ENCODE measurements around the gene CAMK1D. TPM values are rescaled to one million over a fixed set of nuclear protein-coding genes. Genes with fewer than 3 reads are reported as not detected.

CAMK1D gene
- polyA plus RNA-seq, 1 of the 3 experiments (the other 2 are of a cell fraction): 4.1 TPM

DNA sequence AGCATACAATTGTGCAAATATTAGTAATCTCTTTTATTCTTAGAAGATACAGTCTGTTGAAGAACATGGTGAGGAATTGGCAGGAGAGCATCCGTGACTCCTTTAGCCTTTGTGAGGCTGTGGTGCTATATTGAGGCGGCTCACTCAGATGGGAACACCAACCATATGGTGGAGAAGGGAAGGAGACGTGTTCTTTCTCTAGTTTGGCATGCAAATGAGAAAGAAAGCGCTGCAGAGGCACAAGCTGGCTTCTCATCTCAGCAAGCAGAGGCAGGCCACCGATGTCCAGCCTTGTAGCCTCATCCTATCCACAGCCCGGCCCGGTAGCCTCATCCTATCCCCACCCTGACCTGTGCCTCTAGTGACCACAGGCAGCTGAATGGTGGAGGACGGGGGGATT is 288.3 kb downstream of the CAMK1D start:
- Histone ChIP-seq H3K4me1 (ENCODE audit: control insufficient read depth in 1 of 2, insufficient read depth in 2 of 2, low read depth in 1 of 2, low read length in 1 of 2) (no peaks in the 10 kb centered on the region; a peak in 2 of 4 replicates), H2AFZ (ENCODE audit: low read depth) (no peak overlapping the region), H3K4me3 (ENCODE audit: low read depth in 2 of 2, low read length in 1 of 2) (no peak overlapping the region), H3K27me3 (ENCODE audit: insufficient read depth) (no peaks in the 10 kb centered on the region), H3F3A (replicated peaks; ENCODE audit: insufficient read depth) (no peaks in the 10 kb centered on the region), H3K79me2 (ENCODE audit: insufficient read depth) (no peaks in the 10 kb centered on the region), H3K27ac (ENCODE audit: low read depth in 2 of 2, low read length in 1 of 2) (no peak overlapping the region), H3K36me3 (replicated peaks in 1 of 2; ENCODE audit: control insufficient read depth in 1 of 2, insufficient read depth in 2 of 2, low read length in 1 of 2) (no peaks in the 10 kb centered on the region), H3K4me2 (no peak overlapping the region), H3K9me2 (no peaks in the 10 kb centered on the region), H3K9ac (no peak overlapping the region), H4K20me1 (ENCODE audit: insufficient read depth) (no peaks in the 10 kb centered on the region), H3K9me3 (no peaks in the 10 kb centered on the region)
- ChIA-PET POLR2A (no interaction called here), CTCF (no interaction called here)
- 96% methylated on average over 8 of the region's 8 CpGs for WGBS (ENCODE audit: low lambda C conversion rate)
- no peak for DNase-seq
- no peak for TF ChIP-seq GATA2 (CRISPR knock-in tag; IDR thresholded peaks at IDR 0.05)
- TF ChIP-seq, protein P1, sequence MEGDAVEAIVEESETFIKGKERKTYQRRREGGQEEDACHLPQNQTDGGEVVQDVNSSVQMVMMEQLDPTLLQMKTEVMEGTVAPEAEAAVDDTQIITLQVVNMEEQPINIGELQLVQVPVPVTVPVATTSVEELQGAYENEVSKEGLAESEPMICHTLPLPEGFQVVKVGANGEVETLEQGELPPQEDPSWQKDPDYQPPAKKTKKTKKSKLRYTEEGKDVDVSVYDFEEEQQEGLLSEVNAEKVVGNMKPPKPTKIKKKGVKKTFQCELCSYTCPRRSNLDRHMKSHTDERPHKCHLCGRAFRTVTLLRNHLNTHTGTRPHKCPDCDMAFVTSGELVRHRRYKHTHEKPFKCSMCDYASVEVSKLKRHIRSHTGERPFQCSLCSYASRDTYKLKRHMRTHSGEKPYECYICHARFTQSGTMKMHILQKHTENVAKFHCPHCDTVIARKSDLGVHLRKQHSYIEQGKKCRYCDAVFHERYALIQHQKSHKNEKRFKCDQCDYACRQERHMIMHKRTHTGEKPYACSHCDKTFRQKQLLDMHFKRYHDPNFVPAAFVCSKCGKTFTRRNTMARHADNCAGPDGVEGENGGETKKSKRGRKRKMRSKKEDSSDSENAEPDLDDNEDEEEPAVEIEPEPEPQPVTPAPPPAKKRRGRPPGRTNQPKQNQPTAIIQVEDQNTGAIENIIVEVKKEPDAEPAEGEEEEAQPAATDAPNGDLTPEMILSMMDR (IDR thresholded peaks at IDR 0.05): no peak
- no peak for TF ChIP-seq SMC3 (IDR thresholded peaks at IDR 0.05; ENCODE audit: low read depth, low read length)
- no peak for TF ChIP-seq RXRA (IDR thresholded peaks at IDR 0.05; ENCODE audit: borderline replicate concordance, low read depth)
- no peak for TF ChIP-seq MXI1 (IDR thresholded peaks at IDR 0.05; ENCODE audit: low read depth, low read length)
- TF ChIP-seq FOXJ3 (CRISPR knock-in tag; IDR thresholded peaks at IDR 0.05): no peak
- TF ChIP-seq MEF2A (IDR thresholded peaks at IDR 0.05; ENCODE audit: borderline replicate concordance, low read depth): no peak
- no peak for TF ChIP-seq RAD21 (IDR thresholded peaks at IDR 0.05; ENCODE audit: low read length)
- no peak for TF ChIP-seq FOXM1 (IDR thresholded peaks at IDR 0.05; ENCODE audit: low read depth)
- TF ChIP-seq NRF1 (IDR thresholded peaks at IDR 0.05; ENCODE audit: low read depth, low read length): no peak
- TF ChIP-seq ELF1 (IDR thresholded peaks at IDR 0.05): no peak
- no peak for TF ChIP-seq EZH2phosphoT487 (IDR thresholded peaks at IDR 0.05; ENCODE audit: borderline replicate concordance, low read depth)
- no peak for TF ChIP-seq TAF1 (IDR thresholded peaks at IDR 0.05; ENCODE audit: borderline replicate concordance, low read depth, low read length)
- TF ChIP-seq, protein P2, sequence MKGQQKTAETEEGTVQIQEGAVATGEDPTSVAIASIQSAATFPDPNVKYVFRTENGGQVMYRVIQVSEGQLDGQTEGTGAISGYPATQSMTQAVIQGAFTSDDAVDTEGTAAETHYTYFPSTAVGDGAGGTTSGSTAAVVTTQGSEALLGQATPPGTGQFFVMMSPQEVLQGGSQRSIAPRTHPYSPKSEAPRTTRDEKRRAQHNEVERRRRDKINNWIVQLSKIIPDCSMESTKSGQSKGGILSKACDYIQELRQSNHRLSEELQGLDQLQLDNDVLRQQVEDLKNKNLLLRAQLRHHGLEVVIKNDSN (IDR thresholded peaks at IDR 0.05; ENCODE audit: borderline replicate concordance, low read depth): no peak
- TF ChIP-seq, protein P3, sequence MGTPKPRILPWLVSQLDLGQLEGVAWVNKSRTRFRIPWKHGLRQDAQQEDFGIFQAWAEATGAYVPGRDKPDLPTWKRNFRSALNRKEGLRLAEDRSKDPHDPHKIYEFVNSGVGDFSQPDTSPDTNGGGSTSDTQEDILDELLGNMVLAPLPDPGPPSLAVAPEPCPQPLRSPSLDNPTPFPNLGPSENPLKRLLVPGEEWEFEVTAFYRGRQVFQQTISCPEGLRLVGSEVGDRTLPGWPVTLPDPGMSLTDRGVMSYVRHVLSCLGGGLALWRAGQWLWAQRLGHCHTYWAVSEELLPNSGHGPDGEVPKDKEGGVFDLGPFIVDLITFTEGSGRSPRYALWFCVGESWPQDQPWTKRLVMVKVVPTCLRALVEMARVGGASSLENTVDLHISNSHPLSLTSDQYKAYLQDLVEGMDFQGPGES (IDR thresholded peaks at IDR 0.05; ENCODE audit: low read depth, low read length): no peak
- no peak for TF ChIP-seq TEAD4 (IDR thresholded peaks at IDR 0.05; ENCODE audit: borderline replicate concordance, insufficient read depth)
- no peak for TF ChIP-seq CHD2 (IDR thresholded peaks at IDR 0.05; ENCODE audit: low read length, partially characterized antibody)
- no peak for TF ChIP-seq FOSL2 (IDR thresholded peaks at IDR 0.05; ENCODE audit: borderline replicate concordance, low read depth)
- TF ChIP-seq, protein P4, sequence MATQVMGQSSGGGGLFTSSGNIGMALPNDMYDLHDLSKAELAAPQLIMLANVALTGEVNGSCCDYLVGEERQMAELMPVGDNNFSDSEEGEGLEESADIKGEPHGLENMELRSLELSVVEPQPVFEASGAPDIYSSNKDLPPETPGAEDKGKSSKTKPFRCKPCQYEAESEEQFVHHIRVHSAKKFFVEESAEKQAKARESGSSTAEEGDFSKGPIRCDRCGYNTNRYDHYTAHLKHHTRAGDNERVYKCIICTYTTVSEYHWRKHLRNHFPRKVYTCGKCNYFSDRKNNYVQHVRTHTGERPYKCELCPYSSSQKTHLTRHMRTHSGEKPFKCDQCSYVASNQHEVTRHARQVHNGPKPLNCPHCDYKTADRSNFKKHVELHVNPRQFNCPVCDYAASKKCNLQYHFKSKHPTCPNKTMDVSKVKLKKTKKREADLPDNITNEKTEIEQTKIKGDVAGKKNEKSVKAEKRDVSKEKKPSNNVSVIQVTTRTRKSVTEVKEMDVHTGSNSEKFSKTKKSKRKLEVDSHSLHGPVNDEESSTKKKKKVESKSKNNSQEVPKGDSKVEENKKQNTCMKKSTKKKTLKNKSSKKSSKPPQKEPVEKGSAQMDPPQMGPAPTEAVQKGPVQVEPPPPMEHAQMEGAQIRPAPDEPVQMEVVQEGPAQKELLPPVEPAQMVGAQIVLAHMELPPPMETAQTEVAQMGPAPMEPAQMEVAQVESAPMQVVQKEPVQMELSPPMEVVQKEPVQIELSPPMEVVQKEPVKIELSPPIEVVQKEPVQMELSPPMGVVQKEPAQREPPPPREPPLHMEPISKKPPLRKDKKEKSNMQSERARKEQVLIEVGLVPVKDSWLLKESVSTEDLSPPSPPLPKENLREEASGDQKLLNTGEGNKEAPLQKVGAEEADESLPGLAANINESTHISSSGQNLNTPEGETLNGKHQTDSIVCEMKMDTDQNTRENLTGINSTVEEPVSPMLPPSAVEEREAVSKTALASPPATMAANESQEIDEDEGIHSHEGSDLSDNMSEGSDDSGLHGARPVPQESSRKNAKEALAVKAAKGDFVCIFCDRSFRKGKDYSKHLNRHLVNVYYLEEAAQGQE (IDR thresholded peaks at IDR 0.05; ENCODE audit: low read depth, low read length): no peak
- TF ChIP-seq, protein P5, sequence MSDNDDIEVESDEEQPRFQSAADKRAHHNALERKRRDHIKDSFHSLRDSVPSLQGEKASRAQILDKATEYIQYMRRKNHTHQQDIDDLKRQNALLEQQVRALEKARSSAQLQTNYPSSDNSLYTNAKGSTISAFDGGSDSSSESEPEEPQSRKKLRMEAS (IDR thresholded peaks at IDR 0.05; ENCODE audit: low read depth): no peak

All from SK-N-SH (cell line).